ENCODE data around the gene LEP.
"Not testable (repeated sequence)": the region's sequence is repeated elsewhere in the genome, so short reads cannot be mapped to it uniquely, and the experiment has no call there.

The LEP gene

DNA sequence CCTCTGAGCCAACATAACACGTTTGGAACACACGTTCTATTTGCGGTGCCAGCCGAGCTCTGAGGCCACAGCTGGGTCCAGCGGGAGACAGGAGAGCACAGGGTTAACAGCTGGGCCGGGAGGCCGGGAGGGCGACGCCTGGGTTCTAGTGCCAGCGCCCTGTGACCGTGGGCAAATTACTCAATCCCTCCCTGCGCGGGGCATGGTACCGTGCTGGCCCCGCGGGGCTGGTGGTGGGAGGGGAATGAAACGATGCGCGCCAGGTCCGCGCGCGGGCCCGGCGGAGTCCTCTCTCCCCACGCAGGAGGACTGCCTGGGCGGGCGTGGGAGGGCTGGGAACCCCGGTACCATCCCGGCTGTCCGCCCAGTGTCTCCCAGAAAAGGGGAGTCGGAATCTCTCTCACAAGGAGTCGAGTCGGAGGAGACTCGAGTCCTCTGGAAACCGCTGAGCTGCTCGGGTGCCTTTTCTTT, 30.4 kb downstream of the LEP start:
- DNase-seq (ENCODE audit: low read depth, low spot score) = peak; percentile 29

DNA sequence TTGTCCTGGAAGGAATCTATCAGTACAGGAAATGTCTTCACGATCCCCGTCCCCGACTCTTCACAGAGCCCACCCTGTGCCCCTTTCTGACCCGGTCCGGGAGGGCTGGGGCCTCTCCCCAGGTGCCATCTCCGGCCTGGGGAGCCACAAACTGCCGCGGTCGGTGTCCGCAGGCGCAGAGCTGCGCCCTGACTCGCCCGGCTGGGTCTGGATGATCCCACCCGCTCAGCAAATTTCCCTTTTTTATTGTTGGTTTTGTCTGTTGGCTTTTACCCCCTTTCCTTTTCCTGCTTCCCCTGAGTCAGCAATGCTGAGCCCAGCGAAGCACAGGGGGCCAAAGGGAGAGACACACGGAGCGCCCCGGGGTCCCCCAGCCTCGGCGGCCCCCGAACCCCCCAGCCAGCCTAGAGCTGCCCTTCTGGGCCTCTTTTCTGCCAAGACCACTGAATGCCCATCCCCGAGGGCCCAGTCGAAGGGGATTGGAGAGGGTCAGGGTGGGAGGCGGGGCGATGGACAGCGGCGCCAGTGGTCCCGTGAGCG, 30.9 kb downstream of the LEP start:
- DNase-seq (ENCODE audit: low read depth, low spot score) = no peak

DNA sequence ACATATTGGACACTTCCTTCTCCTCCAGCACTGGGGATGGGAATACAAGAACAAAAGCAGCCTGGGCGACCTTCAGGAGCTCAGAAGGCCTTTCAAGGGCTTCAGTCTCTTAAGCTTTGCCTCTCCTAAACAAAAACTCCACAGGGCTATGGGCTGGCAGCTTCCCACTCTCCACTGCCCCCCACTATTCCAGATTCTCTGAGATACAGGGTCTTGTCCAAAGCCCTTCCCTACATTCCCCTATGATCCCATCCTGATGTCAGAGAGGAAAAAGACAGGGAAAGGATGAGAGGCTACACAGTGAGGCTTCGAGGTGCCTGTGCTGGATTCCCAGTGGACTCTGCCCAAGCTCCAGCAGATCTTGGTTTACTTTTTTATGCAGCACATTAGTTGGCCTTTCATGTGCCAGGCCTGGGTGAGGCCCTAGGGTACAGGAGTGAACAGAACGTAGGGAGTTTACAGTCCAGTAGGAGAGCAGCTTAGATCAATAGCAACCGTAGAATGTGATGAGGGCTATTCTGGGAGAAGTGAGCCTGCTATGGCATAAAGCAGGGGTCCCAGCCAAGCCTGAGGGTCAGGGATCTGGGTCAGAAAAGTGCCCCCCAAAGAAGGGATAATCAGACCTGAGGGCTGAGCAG, 33.3 kb downstream of the LEP start:
- no peak for DNase-seq (ENCODE audit: low read depth, low spot score)

DNA sequence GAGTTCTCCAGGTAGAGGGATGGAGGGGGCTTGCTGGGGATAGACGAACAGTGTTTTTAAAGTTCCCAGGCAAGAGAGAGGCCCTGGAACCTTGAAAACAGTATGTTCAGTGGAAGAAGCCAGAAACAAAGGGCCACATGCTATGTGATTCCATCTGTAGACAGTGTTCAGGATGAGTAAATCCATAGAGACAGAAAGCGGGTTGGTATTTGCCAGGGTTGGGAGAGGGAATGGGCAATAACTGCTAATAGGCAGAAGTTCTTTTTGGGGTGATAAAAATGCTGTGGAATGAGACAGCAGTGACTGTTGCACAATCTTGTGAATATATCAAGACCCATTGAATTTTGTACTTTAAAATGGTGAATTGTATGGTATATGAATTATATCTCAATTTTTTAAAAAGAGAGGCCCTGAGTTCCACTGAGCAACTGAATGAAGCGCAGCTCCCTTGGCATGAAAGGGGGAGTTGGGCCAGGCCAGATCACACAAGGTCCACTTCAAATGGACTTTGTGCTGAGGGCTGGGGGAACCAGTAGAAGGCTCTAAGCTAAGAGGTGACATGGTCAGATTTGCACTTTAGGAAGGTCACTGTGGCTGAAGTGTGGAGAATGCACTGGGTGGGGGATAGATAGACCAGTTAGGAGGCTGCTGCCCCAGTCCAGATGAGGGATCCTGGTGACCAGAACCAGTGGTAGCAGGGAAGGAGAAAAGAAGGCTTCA, 34.0 kb downstream of the LEP start:
- no peak for DNase-seq (ENCODE audit: low read depth, low spot score)

DNA sequence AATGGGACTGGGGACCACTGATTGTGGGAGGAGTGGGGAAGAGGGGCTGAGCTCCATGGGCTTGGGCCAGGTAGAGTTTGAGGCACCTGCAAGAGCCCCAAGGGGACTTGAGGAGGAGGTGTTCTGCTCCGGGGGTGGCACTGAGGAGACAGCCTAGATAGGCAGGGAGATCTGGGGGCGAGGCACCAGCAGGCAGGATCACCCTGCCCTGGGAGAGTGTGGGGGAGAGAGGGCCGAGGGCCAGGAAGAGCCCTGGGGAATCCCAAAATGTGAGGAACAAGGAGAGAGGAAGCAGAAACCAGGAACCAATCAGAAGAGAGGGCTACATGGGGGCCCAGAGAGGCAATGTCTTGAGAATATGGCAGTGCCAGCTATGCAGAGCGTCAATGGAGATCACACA, 34.6 kb downstream of the LEP start:
- DNase-seq (ENCODE audit: low read depth, low spot score) = no peak

DNA sequence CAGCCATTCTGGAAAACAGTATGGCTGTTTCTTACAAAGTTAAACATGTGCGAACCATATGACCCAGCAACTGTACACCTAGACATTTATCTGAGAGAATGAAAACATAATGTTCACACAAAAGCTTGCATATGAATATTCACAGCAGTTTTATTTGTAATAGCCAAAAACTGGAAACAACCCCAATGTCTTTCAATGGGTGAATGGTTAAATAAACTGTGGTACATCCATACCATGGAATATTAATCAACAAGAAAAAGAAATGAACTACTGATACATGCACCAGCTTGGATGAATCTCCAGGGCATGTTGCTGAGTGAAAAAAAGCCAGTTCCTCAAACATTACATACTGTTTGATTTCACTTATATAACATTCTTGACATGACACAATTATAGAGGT, 37.3 kb downstream of the LEP start:
- no peak for DNase-seq (ENCODE audit: low read depth, low spot score)

DNA sequence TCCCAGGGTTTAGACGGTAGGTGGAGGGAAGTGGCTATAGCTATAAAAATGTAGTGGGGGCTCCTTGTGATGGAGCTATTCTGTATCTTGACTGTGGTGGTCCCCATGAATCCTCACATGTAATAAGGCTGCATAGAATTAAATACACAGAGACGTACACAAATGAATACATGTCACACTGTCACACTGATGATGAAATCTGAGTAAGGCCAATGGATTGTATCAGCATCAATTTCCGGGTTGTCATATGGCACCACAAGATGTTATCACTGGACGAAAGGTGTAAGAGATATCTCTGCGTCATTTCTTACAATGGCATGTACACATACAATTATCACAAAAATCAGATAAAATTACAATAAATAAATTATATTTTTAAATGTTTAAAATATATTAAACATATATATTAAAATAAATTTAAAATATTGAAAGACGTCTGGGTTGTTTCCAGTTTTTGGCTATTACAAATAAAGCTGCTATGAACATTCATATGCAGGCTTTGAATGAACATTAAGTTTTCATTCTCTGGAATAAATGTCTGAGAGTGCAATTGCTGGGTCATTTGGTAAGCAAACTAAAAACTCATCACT, 38.1 kb downstream of the LEP start:
- no peak for DNase-seq (ENCODE audit: low read depth, low spot score)

DNA sequence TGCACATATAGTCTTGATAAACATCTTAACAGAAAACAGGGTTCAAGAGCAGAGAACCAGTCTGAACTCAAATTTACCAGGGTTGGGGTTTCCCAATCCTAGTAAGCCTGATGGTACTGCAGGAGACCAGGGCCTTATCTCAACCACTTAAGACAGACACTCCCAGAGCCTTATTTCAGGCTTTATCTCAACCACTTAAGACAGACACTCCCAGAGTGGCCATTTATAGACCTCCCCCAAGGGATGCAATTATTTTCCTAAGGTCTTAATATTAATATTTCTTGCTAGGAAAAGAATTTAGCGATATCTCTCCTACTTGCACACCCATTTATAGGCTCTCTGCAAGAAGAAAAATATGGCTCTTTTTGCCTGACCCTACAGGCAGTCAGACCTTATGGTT, 39.4 kb downstream of the LEP start:
- DNase-seq (ENCODE audit: low read depth, low spot score) = not testable (repeated sequence)

DNA sequence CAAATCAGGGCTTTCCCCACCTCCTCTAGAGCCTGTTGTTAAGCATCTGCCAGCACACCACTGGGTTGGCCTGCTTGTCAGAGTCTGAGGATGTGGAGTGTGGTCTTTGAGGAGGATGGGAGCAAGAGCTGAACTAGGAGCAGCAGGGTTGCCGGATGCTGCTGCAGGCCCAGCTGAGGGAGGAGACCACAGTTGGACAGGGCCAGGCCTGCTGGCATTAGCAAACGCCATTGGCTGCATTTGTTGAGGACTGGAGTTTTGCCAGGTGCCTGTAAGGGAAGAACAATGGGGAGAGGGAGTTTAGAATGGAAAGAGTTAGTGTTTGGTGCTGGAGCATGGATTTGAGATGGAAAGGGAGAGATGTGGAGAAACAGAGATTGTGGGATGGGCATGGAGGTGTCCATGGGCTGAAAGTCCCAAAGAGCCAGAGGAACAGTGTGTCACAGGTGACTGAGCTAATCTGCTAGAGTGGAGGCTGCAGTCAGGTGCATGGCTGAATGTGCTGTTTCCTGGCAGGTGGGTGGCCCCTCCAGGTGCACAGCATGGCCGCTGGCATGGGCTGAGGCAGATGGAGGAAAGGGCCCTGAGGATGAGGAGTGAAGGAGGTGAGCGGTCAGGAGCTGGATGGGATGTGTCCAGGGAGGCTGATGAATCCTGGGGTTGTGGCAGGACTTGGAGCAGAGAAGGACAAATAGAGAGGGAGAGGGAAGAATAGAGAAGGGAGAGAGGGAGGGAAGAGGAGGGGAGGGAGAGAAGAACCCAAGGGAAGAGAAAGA, 40.7 kb downstream of the LEP start:
- DNase-seq (ENCODE audit: low read depth, low spot score) = no peak

DNA sequence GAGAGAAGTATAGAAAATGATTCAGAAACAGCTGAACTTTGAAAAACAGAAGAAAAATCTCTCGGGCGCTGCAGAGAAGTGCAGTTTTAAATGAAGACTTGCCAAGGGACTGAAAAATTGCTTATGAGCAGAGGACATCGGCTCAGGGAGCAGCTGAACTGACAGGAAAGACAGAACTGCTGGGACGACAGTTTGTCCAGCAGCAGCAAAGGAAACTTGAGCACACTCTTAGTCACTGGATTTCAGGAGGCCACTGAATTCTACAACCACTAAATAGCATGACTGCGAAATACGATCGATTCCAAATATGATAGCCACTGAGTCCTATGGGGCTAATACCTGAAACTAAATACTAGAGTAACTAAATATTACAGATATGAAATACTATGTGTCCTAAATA, 43.0 kb downstream of the LEP start:
- DNase-seq (ENCODE audit: low read depth, low spot score) = no peak

DNA sequence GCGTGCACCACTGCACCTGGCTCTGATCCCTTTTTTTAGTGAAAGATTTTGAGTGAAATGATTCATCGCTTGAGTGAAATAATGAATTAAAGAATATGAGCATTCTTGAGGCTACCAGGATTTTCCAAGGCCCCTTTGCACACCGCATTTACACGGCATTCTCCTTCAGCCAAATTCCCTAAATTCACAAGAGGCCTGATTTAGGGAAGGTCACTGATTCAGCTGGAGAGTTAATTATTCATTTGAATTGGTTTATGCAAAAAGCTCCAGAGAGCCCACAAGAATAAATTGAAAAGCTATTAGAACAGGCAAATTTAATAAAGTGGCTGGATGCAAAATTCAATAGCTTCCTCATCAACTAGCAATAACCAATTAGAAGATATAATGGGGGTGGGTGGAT, 46.5 kb downstream of the LEP start:
- peak; percentile 56 for DNase-seq (ENCODE audit: low read depth, low spot score)

DNA sequence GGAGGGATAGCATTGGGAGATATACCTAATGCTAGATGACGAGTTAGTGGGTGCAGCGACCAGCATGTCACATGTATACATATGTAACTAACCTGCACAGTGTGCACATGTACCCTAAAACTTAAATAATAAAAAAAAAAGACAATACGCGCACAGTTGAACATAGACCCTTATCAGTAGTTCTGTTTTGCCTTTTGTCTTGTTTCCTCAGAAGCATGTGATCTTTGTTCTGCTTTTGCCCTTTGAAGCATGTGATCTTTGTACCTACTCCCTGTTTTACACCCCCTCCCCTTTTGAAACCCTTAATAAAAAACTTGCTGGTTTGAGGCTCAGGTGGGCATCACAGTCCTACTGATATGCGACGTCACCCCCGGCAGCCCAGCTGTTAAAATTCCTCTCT, 56.9 kb downstream of the LEP start:
- not testable (repeated sequence) for DNase-seq (ENCODE audit: low read depth, low spot score)

DNA sequence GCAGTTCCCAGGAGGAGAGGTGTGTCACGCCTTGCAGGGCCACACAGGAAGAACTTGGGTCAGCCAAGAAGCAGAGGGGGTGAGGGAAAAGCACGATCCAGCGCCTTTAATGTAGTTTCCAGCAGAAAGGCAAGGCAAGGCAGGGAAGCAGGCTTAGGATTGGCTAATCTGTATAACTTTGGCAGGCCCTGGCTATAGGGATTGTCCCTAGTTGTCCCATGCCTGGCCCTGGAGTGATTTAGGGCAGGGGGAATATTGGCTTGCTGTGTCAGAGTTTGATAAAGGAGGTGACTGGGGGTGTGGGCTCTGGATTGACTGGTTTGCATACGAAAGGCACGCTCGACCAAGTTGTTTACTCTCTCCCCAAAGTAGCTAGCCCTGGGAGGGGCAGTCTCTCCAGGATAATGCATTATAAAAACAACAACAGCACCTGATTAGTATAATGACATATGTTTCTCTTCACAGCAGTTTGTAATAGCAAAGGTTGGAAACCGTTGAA, 58.1 kb downstream of the LEP start:
- DNase-seq (ENCODE audit: low read depth, low spot score) = no peak

DNA sequence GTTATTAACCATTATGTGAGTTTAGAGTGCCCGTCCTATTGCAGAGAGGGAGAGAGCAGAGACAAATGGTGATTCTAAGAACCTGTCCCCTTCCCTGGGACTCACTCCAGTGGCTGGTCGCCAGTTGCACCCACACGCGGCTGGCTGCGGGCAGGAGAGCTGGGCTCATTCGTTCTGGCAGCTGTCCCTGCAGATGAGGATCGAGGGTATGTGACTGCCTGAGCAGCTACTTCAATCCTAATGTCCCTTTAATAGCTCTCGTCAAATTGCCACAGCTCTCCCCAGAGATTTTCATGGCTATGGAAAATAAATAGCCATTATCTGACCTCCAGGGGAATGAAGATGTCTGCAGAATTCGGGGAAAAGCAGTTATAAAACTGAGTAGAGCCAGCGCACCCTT, 61.1 kb downstream of the LEP start:
- DNase-seq (ENCODE audit: low read depth, low spot score) = peak; percentile 14

DNA sequence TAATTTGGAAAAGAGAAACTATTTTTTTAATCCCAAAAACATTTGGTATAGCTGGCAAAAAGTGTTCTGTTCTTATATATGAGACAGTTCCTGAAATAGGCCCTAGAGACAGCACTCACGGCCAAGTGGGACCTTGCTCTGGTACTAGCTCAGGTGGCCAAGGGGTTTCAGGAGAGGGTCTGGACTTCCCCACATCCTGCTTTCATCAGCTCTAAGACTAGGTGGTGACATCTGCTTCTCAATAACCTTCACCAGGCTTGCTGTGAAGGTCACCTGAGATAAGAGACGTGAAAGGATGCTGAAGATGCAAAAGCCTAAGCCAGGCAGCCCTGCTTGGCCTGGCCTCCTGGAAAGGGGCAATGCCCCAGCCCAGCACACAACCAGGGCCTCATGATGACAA, 62.1 kb downstream of the LEP start:
- no peak for DNase-seq (ENCODE audit: low read depth, low spot score)

DNA sequence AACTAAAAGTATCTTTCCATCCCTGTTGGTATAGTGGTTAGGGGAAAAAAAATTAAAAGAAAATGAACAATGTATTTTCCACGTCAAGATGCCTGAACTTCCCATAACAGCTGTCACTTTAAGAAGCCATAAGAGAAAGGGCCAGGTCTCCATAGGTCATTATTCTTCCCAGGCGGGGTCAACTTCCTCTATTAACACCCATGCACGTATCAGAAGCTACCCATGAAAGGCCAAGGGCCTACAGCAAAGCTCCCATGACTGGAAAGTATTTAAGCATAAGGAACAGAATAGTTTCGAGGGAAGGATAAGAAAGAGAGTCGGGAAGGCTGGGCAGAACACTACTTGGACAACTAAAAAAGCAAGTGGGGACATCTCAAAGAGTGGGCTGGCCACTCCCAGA, 62.6 kb downstream of the LEP start:
- no peak for DNase-seq (ENCODE audit: low read depth, low spot score)

DNA sequence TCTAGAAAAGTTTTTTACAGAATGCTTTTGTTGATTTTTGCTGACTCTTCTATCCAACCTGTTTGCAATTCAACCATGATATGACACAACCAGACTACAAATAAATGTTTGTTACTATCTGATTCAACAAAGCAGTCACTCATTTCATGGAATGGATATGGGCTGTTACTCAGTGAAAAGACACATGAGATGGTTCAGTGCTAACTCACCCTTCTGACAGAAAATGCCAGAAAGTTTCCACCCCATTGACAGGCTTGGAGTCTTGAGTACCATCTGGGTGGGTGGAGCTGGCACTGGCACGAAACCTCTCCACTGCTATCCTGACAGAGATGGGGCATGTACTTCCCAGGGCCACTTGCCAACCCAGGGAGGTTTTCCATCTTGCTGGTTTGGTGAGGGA, 63.1 kb downstream of the LEP start:
- no peak for DNase-seq (ENCODE audit: low read depth, low spot score)

DNA sequence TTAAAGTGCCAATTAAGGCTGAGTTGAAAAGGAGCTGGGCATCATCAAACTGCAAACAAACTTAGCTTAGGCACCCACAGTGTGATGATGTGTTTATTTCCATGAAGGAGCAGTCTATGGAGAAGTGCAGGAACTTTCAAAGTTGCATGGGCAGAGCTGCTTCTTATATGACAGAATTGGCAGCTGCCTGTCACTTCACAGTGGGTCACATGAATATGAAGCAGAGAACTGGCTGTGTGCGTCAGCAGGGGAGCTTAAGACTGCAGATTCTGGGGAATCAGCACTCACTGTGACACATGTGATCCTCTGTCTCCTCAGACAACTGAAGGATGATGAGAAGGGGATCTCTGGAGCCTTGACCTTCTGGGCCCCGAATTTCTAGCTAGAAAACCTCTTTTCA, 66.0 kb downstream of the LEP start:
- no peak for DNase-seq (ENCODE audit: low read depth, low spot score)

Data from astrocyte of the hippocampus (primary cell).